Measurements from ENCODE around the gene HIGD1B. TPM values are rescaled to one million over a fixed set of nuclear protein-coding genes. Genes with fewer than 3 reads are reported as not detected.

Gene HIGD1B
- total and polyA plus RNA-seq, 2 of the 13 experiments (the other 11 are each of a cell fraction or from before 2014, with no cell fraction given), result not detected

GRCh38 chr17:44899074-44899782 is 51.5 kb downstream of the HIGD1B start, which contains the start of gene EFTUD2 (continued):
- TF ChIP-seq REST (IDR thresholded peaks at IDR 0.05; ENCODE audit: borderline replicate concordance in 1 of 2, low read depth in 1 of 2, low read length in 2 of 2), result peak in 1 of 2 experiments; percentile 40; a peak in 1 of 4 replicates
- TF ChIP-seq, protein P1, sequence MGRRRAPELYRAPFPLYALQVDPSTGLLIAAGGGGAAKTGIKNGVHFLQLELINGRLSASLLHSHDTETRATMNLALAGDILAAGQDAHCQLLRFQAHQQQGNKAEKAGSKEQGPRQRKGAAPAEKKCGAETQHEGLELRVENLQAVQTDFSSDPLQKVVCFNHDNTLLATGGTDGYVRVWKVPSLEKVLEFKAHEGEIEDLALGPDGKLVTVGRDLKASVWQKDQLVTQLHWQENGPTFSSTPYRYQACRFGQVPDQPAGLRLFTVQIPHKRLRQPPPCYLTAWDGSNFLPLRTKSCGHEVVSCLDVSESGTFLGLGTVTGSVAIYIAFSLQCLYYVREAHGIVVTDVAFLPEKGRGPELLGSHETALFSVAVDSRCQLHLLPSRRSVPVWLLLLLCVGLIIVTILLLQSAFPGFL (CRISPR knock-in tag; IDR thresholded peaks at IDR 0.05), result no peak
- peak; percentile 80 for TF ChIP-seq ISL2 (CRISPR knock-in tag; IDR thresholded peaks at IDR 0.05)
- TF ChIP-seq HNRNPL (IDR thresholded peaks at IDR 0.05; ENCODE audit: low read depth, low read length), result no peak
- peak; percentile 97 for TF ChIP-seq CREB1 (IDR thresholded peaks at IDR 0.05)
- TF ChIP-seq CREB1 (CRISPR knock-in tag; IDR thresholded peaks at IDR 0.05), result peak; percentile 98
- TF ChIP-seq, protein P2, sequence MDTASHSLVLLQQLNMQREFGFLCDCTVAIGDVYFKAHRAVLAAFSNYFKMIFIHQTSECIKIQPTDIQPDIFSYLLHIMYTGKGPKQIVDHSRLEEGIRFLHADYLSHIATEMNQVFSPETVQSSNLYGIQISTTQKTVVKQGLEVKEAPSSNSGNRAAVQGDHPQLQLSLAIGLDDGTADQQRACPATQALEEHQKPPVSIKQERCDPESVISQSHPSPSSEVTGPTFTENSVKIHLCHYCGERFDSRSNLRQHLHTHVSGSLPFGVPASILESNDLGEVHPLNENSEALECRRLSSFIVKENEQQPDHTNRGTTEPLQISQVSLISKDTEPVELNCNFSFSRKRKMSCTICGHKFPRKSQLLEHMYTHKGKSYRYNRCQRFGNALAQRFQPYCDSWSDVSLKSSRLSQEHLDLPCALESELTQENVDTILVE (CRISPR knock-in tag; IDR thresholded peaks at IDR 0.05), result peak; percentile 98
- no peak for TF ChIP-seq TRIM22 (IDR thresholded peaks at IDR 0.05)
- peak; percentile 93 for TF ChIP-seq ZNF205 (CRISPR knock-in tag; IDR thresholded peaks at IDR 0.05)
- no peak; the same call in 1 of the 2 replicates for TF ChIP-seq ZNF138 (CRISPR knock-in tag; IDR thresholded peaks at IDR 0.05; ENCODE audit: low read depth)
- TF ChIP-seq, protein P3, sequence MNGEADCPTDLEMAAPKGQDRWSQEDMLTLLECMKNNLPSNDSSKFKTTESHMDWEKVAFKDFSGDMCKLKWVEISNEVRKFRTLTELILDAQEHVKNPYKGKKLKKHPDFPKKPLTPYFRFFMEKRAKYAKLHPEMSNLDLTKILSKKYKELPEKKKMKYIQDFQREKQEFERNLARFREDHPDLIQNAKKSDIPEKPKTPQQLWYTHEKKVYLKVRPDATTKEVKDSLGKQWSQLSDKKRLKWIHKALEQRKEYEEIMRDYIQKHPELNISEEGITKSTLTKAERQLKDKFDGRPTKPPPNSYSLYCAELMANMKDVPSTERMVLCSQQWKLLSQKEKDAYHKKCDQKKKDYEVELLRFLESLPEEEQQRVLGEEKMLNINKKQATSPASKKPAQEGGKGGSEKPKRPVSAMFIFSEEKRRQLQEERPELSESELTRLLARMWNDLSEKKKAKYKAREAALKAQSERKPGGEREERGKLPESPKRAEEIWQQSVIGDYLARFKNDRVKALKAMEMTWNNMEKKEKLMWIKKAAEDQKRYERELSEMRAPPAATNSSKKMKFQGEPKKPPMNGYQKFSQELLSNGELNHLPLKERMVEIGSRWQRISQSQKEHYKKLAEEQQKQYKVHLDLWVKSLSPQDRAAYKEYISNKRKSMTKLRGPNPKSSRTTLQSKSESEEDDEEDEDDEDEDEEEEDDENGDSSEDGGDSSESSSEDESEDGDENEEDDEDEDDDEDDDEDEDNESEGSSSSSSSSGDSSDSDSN (CRISPR knock-in tag; IDR thresholded peaks at IDR 0.05), result peak; percentile 85
- no peak; the same call in 1 of the 2 replicates for TF ChIP-seq ZBTB20 (CRISPR knock-in tag; IDR thresholded peaks at IDR 0.05; ENCODE audit: borderline replicate concordance, low read depth)
- TF ChIP-seq ZNF24 (IDR thresholded peaks at IDR 0.05), result 0 out of 2 replicates have a peak, but pooled peaks have one; percentile 64
- peak; percentile 76 for TF ChIP-seq FOXA3 (CRISPR knock-in tag; IDR thresholded peaks at IDR 0.05)
- peak; percentile 97 for TF ChIP-seq FOXC1 (CRISPR knock-in tag; IDR thresholded peaks at IDR 0.05; ENCODE audit: borderline replicate concordance)
- TF ChIP-seq, protein P4, sequence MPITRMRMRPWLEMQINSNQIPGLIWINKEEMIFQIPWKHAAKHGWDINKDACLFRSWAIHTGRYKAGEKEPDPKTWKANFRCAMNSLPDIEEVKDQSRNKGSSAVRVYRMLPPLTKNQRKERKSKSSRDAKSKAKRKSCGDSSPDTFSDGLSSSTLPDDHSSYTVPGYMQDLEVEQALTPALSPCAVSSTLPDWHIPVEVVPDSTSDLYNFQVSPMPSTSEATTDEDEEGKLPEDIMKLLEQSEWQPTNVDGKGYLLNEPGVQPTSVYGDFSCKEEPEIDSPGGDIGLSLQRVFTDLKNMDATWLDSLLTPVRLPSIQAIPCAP (CRISPR knock-in tag; IDR thresholded peaks at IDR 0.05; ENCODE audit: low read depth), result no peak
- peak; percentile 99 for TF ChIP-seq ASH2L (IDR thresholded peaks at IDR 0.05; ENCODE audit: insufficient read length, low read depth, low read length)
- TF ChIP-seq TEF (CRISPR knock-in tag; IDR thresholded peaks at IDR 0.05), result no peak

Data from HepG2 (cell line).